SK-N-SH treated with all-trans-retinoic acid at 6 μM for 48 hours (cell line): Measurements from ENCODE around the gene LMTK2.

Experiments
- ATAC-seq: fragments of 200-7000 bp; cut with Tn5 transposase; 3 replicates; pipeline ENCODE4 v1.9.1; 2020; ENCODE audit warnings: mild to moderate bottlenecking, moderate library complexity
- ARNTL ChIP-seq: fragments of 450-650 bp; formaldehyde crosslinking; IDR thresholded peaks from 2 replicates; pipeline ENCODE4 v1.5.0; 2020; ENCODE audit warnings: low read depth, mild to moderate bottlenecking, moderate library complexity, borderline replicate concordance
- BACH2 ChIP-seq: fragments of 250-450 bp; sonication (Bioruptor Pico); IDR thresholded peaks from 2 replicates; pipeline ENCODE4 v1.9.0; 2021; ENCODE audit warnings: mild to moderate bottlenecking, borderline replicate concordance
- CSDC2 ChIP-seq: fragments of 250-450 bp; sonication (Bioruptor Pico); IDR thresholded peaks from 2 replicates; pipeline ENCODE4 v1.5.0; 2020; ENCODE audit warnings: mild to moderate bottlenecking, moderate library complexity
- ESRRG ChIP-seq: fragments of 250-450 bp; sonication (Bioruptor Pico); IDR thresholded peaks from 2 replicates; pipeline ENCODE4 v1.6.1; 2021; ENCODE audit warnings: mild to moderate bottlenecking
- GLIS3 ChIP-seq: fragments of 250-450 bp; sonication (Bioruptor Pico); IDR thresholded peaks from 2 replicates; pipeline ENCODE4 v1.5.0; 2020; ENCODE audit warnings: mild to moderate bottlenecking, moderate library complexity
- ISL1 ChIP-seq: fragments of 250-450 bp; sonication (Bioruptor Pico); IDR thresholded peaks from 2 replicates; pipeline ENCODE4 v2.1.2; 2022; ENCODE audit warnings: mild to moderate bottlenecking, moderate library complexity
- OSR1 ChIP-seq: fragments of 250-450 bp; sonication (Bioruptor Pico); IDR thresholded peaks from 2 replicates; pipeline ENCODE4 v1.8.0; 2022; ENCODE audit warnings: moderate library complexity, mild to moderate bottlenecking, inconsistent platforms
- PATZ1 ChIP-seq: fragments of 250-450 bp; sonication (Bioruptor Pico); IDR thresholded peaks from 2 replicates; pipeline ENCODE4 v1.8.0; 2020; ENCODE audit warnings: mild to moderate bottlenecking, moderate library complexity, borderline replicate concordance
- POU6F1 ChIP-seq: fragments of 250-450 bp; sonication (Bioruptor Pico); IDR thresholded peaks from 2 replicates; pipeline ENCODE4 v1.8.0; 2021; ENCODE audit warnings: low read depth, mild to moderate bottlenecking, moderate library complexity, borderline replicate concordance
- PPARA ChIP-seq: fragments of 250-450 bp; sonication (Bioruptor Pico); IDR thresholded peaks from 2 replicates; pipeline ENCODE4 v1.5.0; 2020; ENCODE audit warnings: mild to moderate bottlenecking, borderline replicate concordance
- RARB ChIP-seq: fragments of 250-450 bp; sonication (Bioruptor Pico); IDR thresholded peaks from 2 replicates; pipeline ENCODE4 v1.8.0; 2021; ENCODE audit warnings: mild to moderate bottlenecking, moderate library complexity
- SNAI2 ChIP-seq: fragments of 250-450 bp; sonication (Bioruptor Pico); IDR thresholded peaks from 2 replicates; pipeline ENCODE4 v1.5.0; 2020; ENCODE audit warnings: mild to moderate bottlenecking, moderate library complexity
- TCF4 ChIP-seq: fragments of 250-450 bp; sonication (Bioruptor Pico); IDR thresholded peaks from 2 replicates; pipeline ENCODE4 v1.8.0; 2021; ENCODE audit warnings: mild to moderate bottlenecking, moderate library complexity, borderline replicate concordance
- TOX ChIP-seq: fragments of 250-450 bp; sonication (Bioruptor Pico); IDR thresholded peaks from 2 replicates; pipeline ENCODE4 v1.8.0; 2021; ENCODE audit warnings: mild to moderate bottlenecking, moderate library complexity, borderline replicate concordance
- TSHZ2 ChIP-seq: fragments of 250-450 bp; sonication (Bioruptor Pico); IDR thresholded peaks from 2 replicates; pipeline ENCODE4 v1.5.0; 2020; ENCODE audit warnings: mild to moderate bottlenecking, moderate library complexity
- ZC3H10 ChIP-seq: fragments of 250-450 bp; sonication (Bioruptor Pico); IDR thresholded peaks from 2 replicates; pipeline ENCODE4 v1.5.1; 2021; ENCODE audit warnings: mild to moderate bottlenecking, moderate library complexity
- ZFP3 ChIP-seq: fragments of 250-450 bp; sonication (Bioruptor Pico); IDR thresholded peaks from 2 replicates; pipeline ENCODE4 v1.5.0; 2020; ENCODE audit warnings: mild to moderate bottlenecking, moderate library complexity
- ZFP30 ChIP-seq: fragments of 450-650 bp; formaldehyde crosslinking; IDR thresholded peaks from 2 replicates; pipeline ENCODE4 v1.5.0; 2022; ENCODE audit warnings: mild to moderate bottlenecking, moderate library complexity
- ZNF565 ChIP-seq: fragments of 450-650 bp; formaldehyde crosslinking; conservative IDR thresholded peaks from 2 replicates; pipeline ENCODE4 v1.5.0; 2020; ENCODE audit warnings: low read depth, mild to moderate bottlenecking, moderate library complexity
- ZNF70 ChIP-seq: fragments of 450-650 bp; formaldehyde crosslinking; IDR thresholded peaks from 2 replicates; pipeline ENCODE4 v1.5.0; 2020; ENCODE audit warnings: mild to moderate bottlenecking, moderate library complexity
- ZNF8 ChIP-seq: fragments of 450-650 bp; formaldehyde crosslinking; IDR thresholded peaks from 2 replicates; pipeline ENCODE4 v1.5.0; 2020; ENCODE audit warnings: mild to moderate bottlenecking, moderate library complexity
- TF ChIP-seq, protein P1 (sequence below): fragments of 250-450 bp; sonication (Bioruptor Pico); IDR thresholded peaks from 2 replicates; pipeline ENCODE4 v1.5.1; 2020; ENCODE audit warnings: low read depth, mild to moderate bottlenecking, moderate library complexity
- TF ChIP-seq, protein P2 (sequence below): fragments of 250-450 bp; sonication (Bioruptor Pico); IDR thresholded peaks from 2 replicates; pipeline ENCODE4 v1.5.1; 2021; ENCODE audit warnings: mild to moderate bottlenecking, moderate library complexity

Gene LMTK2

GRCh38 chr7:98137826-98138151 is 31.1 kb downstream of the LMTK2 start:
- TF ChIP-seq ISL1 (CRISPR knock-in tag) (no peak), ZNF565 (no peak), SNAI2 (CRISPR knock-in tag) (no peak), TOX (CRISPR knock-in tag) (no peak), CSDC2 (no peak), ARNTL (CRISPR knock-in tag) (no peak), RARB (CRISPR knock-in tag) (no peak)
- TF ChIP-seq, all 23 proteins: peak for 0
- ATAC-seq = no peak

DNA sequence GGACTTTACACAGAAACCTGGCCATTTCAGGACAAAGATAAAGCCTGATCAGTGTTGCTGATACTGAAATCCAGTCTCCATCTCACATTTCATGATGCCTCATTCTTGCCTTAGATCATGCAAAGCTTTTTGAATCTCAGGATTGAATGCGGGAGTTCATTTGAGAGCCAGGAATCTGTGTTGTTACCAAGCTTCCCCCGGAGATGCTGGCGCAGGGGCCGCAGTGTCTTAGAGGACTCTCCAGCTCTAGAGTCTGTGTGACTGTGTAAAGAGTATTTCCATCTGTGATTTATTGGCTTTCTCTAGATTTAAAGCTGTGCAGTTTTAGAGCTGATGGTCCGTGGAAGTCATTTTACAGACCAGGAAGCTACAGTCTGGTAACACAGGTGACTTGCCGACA is 32.0 kb downstream of the LMTK2 start:
- no peak for ATAC-seq
- TF ChIP-seq ESRRG (CRISPR knock-in tag) = no peak
- TF ChIP-seq, protein P1, sequence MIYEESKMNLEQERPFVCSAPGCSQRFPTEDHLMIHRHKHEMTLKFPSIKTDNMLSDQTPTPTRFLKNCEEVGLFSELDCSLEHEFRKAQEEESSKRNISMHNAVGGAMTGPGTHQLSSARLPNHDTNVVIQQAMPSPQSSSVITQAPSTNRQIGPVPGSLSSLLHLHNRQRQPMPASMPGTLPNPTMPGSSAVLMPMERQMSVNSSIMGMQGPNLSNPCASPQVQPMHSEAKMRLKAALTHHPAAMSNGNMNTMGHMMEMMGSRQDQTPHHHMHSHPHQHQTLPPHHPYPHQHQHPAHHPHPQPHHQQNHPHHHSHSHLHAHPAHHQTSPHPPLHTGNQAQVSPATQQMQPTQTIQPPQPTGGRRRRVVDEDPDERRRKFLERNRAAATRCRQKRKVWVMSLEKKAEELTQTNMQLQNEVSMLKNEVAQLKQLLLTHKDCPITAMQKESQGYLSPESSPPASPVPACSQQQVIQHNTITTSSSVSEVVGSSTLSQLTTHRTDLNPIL (CRISPR knock-in tag) = no peak

GRCh38 chr7:98142658-98143057 is 36.0 kb downstream of the LMTK2 start:
- ATAC-seq = no peak
- TF ChIP-seq POU6F1 (CRISPR knock-in tag) (no peak), ARNTL (CRISPR knock-in tag) (no peak), GLIS3 (CRISPR knock-in tag) (no peak), PATZ1 (CRISPR knock-in tag) (no peak), OSR1 (no peak), RARB (CRISPR knock-in tag) (no peak), TSHZ2 (CRISPR knock-in tag) (no peak), ZFP30 (CRISPR knock-in tag) (no peak), PPARA (no peak), ZNF70 (CRISPR knock-in tag) (no peak), ESRRG (CRISPR knock-in tag) (no peak), SNAI2 (CRISPR knock-in tag) (no peak), BACH2 (CRISPR knock-in tag) (no peak), CSDC2 (no peak), ZNF8 (CRISPR knock-in tag) (no peak), ZNF565 (no peak), ZFP3 (CRISPR knock-in tag) (no peak), TCF4 (CRISPR knock-in tag) (no peak)
- TF ChIP-seq, protein P2, sequence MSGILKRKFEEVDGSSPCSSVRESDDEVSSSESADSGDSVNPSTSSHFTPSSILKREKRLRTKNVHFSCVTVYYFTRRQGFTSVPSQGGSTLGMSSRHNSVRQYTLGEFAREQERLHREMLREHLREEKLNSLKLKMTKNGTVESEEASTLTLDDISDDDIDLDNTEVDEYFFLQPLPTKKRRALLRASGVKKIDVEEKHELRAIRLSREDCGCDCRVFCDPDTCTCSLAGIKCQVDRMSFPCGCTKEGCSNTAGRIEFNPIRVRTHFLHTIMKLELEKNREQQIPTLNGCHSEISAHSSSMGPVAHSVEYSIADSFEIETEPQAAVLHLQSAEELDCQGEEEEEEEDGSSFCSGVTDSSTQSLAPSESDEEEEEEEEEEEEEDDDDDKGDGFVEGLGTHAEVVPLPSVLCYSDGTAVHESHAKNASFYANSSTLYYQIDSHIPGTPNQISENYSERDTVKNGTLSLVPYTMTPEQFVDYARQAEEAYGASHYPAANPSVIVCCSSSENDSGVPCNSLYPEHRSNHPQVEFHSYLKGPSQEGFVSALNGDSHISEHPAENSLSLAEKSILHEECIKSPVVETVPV (CRISPR knock-in tag) = no peak

DNA sequence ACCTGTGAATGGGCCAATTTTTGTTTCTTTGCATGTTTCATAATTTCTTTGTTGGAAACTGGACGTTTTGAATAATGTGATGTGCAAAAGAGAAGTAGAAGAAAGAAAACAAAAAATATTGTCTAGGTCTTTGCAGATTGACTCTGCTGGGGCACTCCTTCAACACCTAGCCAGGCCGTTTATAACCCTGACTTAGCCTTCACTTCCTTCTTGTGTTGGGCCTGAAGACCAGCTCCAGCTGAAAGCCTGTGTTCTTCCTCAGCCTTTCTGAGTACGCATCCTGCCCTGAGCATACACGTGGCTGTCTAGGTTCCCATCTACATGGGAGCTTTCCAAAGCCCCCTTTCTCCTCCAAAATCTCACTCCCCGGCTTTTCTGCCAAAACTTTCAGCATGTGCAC is 41.9 kb downstream of the LMTK2 start:
- no peak for ATAC-seq
- TF ChIP-seq RARB (CRISPR knock-in tag) (no peak), ZFP3 (CRISPR knock-in tag) (no peak), ZC3H10 (no peak), OSR1 (no peak), TOX (CRISPR knock-in tag) (no peak)
- TF ChIP-seq, all 23 proteins: peak for 0
